ENCODE results near the gene ATP5MG.

DNA sequence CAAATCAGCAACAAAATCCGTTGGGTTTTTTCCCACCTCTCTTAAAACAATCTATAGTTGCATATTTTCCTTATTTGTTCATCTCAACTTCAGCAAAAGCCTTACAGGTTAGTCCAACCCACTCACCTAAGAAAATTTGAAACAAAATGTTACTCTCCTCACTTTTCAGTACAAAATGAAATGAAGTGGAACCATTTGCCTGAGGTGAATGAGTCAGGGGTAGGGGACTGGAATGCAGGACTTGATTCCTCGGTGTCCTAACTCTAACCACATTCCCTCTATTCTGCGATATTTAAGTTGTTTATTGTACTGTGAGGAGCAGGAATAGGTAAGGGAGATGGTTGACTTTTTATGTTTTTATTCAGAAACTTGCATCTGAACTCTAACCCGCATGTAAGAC is 16.4 kb downstream of the ATP5MG start:
- TF ChIP-seq, protein P1, sequence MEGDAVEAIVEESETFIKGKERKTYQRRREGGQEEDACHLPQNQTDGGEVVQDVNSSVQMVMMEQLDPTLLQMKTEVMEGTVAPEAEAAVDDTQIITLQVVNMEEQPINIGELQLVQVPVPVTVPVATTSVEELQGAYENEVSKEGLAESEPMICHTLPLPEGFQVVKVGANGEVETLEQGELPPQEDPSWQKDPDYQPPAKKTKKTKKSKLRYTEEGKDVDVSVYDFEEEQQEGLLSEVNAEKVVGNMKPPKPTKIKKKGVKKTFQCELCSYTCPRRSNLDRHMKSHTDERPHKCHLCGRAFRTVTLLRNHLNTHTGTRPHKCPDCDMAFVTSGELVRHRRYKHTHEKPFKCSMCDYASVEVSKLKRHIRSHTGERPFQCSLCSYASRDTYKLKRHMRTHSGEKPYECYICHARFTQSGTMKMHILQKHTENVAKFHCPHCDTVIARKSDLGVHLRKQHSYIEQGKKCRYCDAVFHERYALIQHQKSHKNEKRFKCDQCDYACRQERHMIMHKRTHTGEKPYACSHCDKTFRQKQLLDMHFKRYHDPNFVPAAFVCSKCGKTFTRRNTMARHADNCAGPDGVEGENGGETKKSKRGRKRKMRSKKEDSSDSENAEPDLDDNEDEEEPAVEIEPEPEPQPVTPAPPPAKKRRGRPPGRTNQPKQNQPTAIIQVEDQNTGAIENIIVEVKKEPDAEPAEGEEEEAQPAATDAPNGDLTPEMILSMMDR (IDR thresholded peaks at IDR 0.05) = no peak
- no peak for TF ChIP-seq POLR2A (IDR thresholded peaks at IDR 0.05)

Data from uterus (tissue), 2 donors.